ENCODE data around the gene MEGF11.

DNA sequence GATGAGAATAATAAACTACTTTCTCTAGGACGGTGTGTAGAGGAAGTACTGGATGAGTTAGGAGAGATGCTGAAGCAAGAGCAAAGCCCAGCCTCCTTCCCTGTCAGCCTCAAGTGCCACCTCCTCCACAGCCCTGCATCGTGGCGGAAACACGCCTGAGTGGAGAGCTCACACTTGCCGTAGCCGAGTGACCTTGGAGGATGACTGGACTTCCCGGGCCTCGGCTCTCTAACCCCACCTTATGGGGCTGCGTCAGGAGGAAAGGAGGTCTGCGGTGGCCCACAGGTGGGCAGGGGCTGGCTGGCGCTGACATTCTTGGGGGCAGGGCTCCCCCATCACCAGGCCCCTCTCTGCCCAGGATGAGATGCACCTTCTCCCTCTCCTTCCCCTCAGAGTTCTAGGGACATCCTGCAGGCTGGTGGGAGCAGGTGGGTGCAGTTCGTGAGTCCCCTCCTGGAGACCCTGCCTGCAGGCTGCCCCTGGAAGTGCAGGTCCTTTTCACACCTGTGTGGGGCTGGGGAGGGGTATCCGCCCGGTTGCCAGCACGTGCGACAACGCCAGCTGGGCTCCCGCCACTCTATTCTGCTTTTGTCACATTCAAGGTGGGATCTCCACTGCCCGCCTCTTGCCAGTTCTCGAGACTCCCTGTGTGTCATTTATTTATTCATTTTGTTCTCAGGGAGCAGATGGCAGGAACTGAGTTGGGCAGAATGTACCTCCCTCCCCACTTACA, 175.2 kb downstream of the MEGF11 start:
- TF ChIP-seq, protein P1, sequence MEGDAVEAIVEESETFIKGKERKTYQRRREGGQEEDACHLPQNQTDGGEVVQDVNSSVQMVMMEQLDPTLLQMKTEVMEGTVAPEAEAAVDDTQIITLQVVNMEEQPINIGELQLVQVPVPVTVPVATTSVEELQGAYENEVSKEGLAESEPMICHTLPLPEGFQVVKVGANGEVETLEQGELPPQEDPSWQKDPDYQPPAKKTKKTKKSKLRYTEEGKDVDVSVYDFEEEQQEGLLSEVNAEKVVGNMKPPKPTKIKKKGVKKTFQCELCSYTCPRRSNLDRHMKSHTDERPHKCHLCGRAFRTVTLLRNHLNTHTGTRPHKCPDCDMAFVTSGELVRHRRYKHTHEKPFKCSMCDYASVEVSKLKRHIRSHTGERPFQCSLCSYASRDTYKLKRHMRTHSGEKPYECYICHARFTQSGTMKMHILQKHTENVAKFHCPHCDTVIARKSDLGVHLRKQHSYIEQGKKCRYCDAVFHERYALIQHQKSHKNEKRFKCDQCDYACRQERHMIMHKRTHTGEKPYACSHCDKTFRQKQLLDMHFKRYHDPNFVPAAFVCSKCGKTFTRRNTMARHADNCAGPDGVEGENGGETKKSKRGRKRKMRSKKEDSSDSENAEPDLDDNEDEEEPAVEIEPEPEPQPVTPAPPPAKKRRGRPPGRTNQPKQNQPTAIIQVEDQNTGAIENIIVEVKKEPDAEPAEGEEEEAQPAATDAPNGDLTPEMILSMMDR (IDR thresholded peaks at IDR 0.05; ENCODE audit: insufficient read depth, low read length, poor library complexity, severe bottlenecking), result no peak
- TF ChIP-seq EZH2phosphoT487 (conservative IDR thresholded peaks at IDR 0.05; ENCODE audit: low read length), result no peak
